PFSK-1 (cell line): Measurements from ENCODE around the gene ADAP1.

ENCODE experiments used
- FOXP2 ChIP-seq: optimal IDR thresholded peaks from 2 replicates; pipeline ENCODE3; 2011; ENCODE audit warnings: borderline replicate concordance, control low read depth, inconsistent platforms; ENCODE audit not compliant: insufficient read depth; ENCODE audit errors: extremely low read length, extremely low read depth
- POLR2AphosphoS5 ChIP-seq: IDR thresholded peaks from 2 replicates; pipeline ENCODE4 v1.6.1; 2012; ENCODE audit warnings: low read depth, mild to moderate bottlenecking, control low read depth, low read length, moderate library complexity
- REST ChIP-seq, 2 experiments: IDR thresholded peaks; 2 replicates each; pipeline versions ENCODE4 v1.6.1 to v1.8.0; 2011 to 2012; ENCODE audit warnings: low read depth in 2 of 2, low read length in 2 of 2, control low read depth in 1 of 2, inconsistent platforms in 1 of 2, mild to moderate bottlenecking in 1 of 2, moderate library complexity in 1 of 2; ENCODE audit not compliant: insufficient read depth in 1 of 2
- SIN3A ChIP-seq: IDR thresholded peaks from 2 replicates; pipeline ENCODE4 v1.6.1; 2012; ENCODE audit warnings: mild to moderate bottlenecking, low read length, moderate library complexity, borderline replicate concordance; ENCODE audit not compliant: insufficient read depth
- TAF1 ChIP-seq: IDR thresholded peaks from 2 replicates; pipeline ENCODE4 v1.6.1; 2012; ENCODE audit warnings: low read length, control low read depth, borderline replicate concordance; ENCODE audit not compliant: insufficient read depth

The ADAP1 gene

GRCh38 chr7:876077-876971 is 78.2 kb downstream of the ADAP1 start, which contains the start of gene GET4:
TSS of gene GET4 (plus strand) at chr7:876554. CDS start at chr7:876646, 92 bp downstream.
- 0 out of 2 replicates have a peak, but pooled peaks have one; percentile 65 for TF ChIP-seq SIN3A
- peak; percentile 61 for TF ChIP-seq POLR2AphosphoS5
- peak; percentile 97 for TF ChIP-seq FOXP2
- TF ChIP-seq TAF1: peak; percentile 63; the same call in 1 of the 2 replicates
- peak; percentile 22 to 25; a peak in 1 of 4 replicates for TF ChIP-seq REST (IDR thresholded peaks at IDR 0.05; ENCODE audit: insufficient read depth in 1 of 2, low read depth in 2 of 2, low read length in 2 of 2)

- TF ChIP-seq FOXP2 (no peak), TAF1 (no peak), SIN3A (no peak), POLR2AphosphoS5 (no peak), REST (IDR thresholded peaks at IDR 0.05; ENCODE audit: insufficient read depth in 1 of 2, low read depth in 2 of 2, low read length in 2 of 2) (no peak)
Observed at GRCh38 chr7:875476-876076, 78.9 kb downstream of the ADAP1 start.

- no peak for TF ChIP-seq SIN3A
Observed at GRCh38 chr7:875051-875450, 79.4 kb downstream of the ADAP1 start.

GRCh38 chr7:874031-874749 is 80.3 kb downstream of the ADAP1 start:
- TF ChIP-seq SIN3A (no peak), POLR2AphosphoS5 (no peak), REST (IDR thresholded peaks at IDR 0.05; ENCODE audit: insufficient read depth in 1 of 2, low read depth in 2 of 2, low read length in 2 of 2) (no peak), FOXP2 (no peak), TAF1 (no peak)

- TF ChIP-seq FOXP2 (peak; percentile 84), REST (IDR thresholded peaks at IDR 0.05; ENCODE audit: insufficient read depth in 1 of 2, low read depth in 2 of 2, low read length in 2 of 2) (peak in 1 of 2 experiments; percentile 41; a peak in 1 of 4 replicates), TAF1 (no peak), SIN3A (peak; percentile 98)
Observed at GRCh38 chr7:873367-874002, 81.0 kb downstream of the ADAP1 start.
